ENCODE data around the gene ARID5B.

ARID5B gene

GRCh38 chr10:61957806-61958205 is 56.3 kb downstream of the ARID5B start:
- TF ChIP-seq MAX (IDR thresholded peaks at IDR 0.05; ENCODE audit: low read depth, low read length) (no peak), MYC (IDR thresholded peaks at IDR 0.05; ENCODE audit: low read depth, low read length) (no peak), CTCF (IDR thresholded peaks at IDR 0.05; ENCODE audit: low read depth, low read length) (no peak), POLR2A (IDR thresholded peaks at IDR 0.05; ENCODE audit: extremely low read depth, insufficient read length) (no peak)
- no peak overlapping the region for H3K4me3 ChIP-seq (ENCODE audit: low read depth, low read length)
- DNase-seq (ENCODE audit: low read depth): no peak

- H3K4me3 ChIP-seq (ENCODE audit: low read depth, low read length): no peak overlapping the region
- TF ChIP-seq POLR2A (IDR thresholded peaks at IDR 0.05; ENCODE audit: extremely low read depth, insufficient read length) (no peak), CTCF (IDR thresholded peaks at IDR 0.05; ENCODE audit: low read depth, low read length) (no peak), MYC (IDR thresholded peaks at IDR 0.05; ENCODE audit: low read depth, low read length) (no peak), MAX (IDR thresholded peaks at IDR 0.05; ENCODE audit: low read depth, low read length) (no peak)
- DNase-seq (ENCODE audit: low read depth): no peak
Measured at GRCh38 chr10:61958311-61958710, 56.8 kb downstream of the ARID5B start.

GRCh38 chr10:61958805-61959204 is 57.3 kb downstream of the ARID5B start:
- H3K4me3 ChIP-seq (ENCODE audit: low read depth, low read length): no peak overlapping the region
- TF ChIP-seq MYC (IDR thresholded peaks at IDR 0.05; ENCODE audit: low read depth, low read length): no peak
- TF ChIP-seq POLR2A (IDR thresholded peaks at IDR 0.05; ENCODE audit: extremely low read depth, insufficient read length): no peak
- TF ChIP-seq CTCF (IDR thresholded peaks at IDR 0.05; ENCODE audit: low read depth, low read length): no peak
- no peak for TF ChIP-seq MAX (IDR thresholded peaks at IDR 0.05; ENCODE audit: low read depth, low read length)
- no peak for DNase-seq (ENCODE audit: low read depth)

- H3K4me3 ChIP-seq (ENCODE audit: low read depth, low read length): no peak overlapping the region
- no peak for DNase-seq (ENCODE audit: low read depth)
- TF ChIP-seq CTCF (IDR thresholded peaks at IDR 0.05; ENCODE audit: low read depth, low read length): no peak
- TF ChIP-seq MYC (IDR thresholded peaks at IDR 0.05; ENCODE audit: low read depth, low read length): no peak
- no peak for TF ChIP-seq MAX (IDR thresholded peaks at IDR 0.05; ENCODE audit: low read depth, low read length)
- no peak for TF ChIP-seq POLR2A (IDR thresholded peaks at IDR 0.05; ENCODE audit: extremely low read depth, insufficient read length)
Measured at GRCh38 chr10:61959814-61960213, 58.3 kb downstream of the ARID5B start.

GRCh38 chr10:61960396-61961120 is 59.1 kb downstream of the ARID5B start:
- no peak overlapping the region for H3K4me3 ChIP-seq (ENCODE audit: low read depth, low read length)
- TF ChIP-seq MAX (IDR thresholded peaks at IDR 0.05; ENCODE audit: low read depth, low read length): no peak
- TF ChIP-seq POLR2A (IDR thresholded peaks at IDR 0.05; ENCODE audit: extremely low read depth, insufficient read length): no peak
- no peak for TF ChIP-seq CTCF (IDR thresholded peaks at IDR 0.05; ENCODE audit: low read depth, low read length)
- no peak for TF ChIP-seq MYC (IDR thresholded peaks at IDR 0.05; ENCODE audit: low read depth, low read length)
- no peak for DNase-seq (ENCODE audit: low read depth)
